ENCODE measurements around the gene SUGCT. TPM values are rescaled to one million over a fixed set of nuclear protein-coding genes. Genes with fewer than 3 reads are reported as not detected.

The SUGCT gene
- total RNA-seq, 1 experiment from 2014 or later: 4.6 TPM

- Mint-ChIP-seq H3K9me3 (no peaks in the 10 kb centered on the region; the same call in 1 of the 2 replicates), H3K4me3 (no peak overlapping the region), H3K4me1 (no peaks in the 10 kb centered on the region), H3K27ac (no peak overlapping the region), H3K36me3 (no peaks in the 10 kb centered on the region), H3K27me3 (ENCODE audit: low read depth) (no peaks in the 10 kb centered on the region)
- DNase-seq (ENCODE audit: low spot score) (no peak), ATAC-seq (no peak)
- ChIA-PET POLR2A (no interaction called here), CTCF (interaction anchor here (0.6 to 1.3 kb wide), 2 partner anchors 17 to 115 kb away, joined by 4 to 9 read pairs; no protein-coding TSS in a partner anchor)
- TF ChIP-seq ZNF425 (CRISPR knock-in tag; conservative IDR thresholded peaks at IDR 0.05) (no peak), FOXJ3 (CRISPR knock-in tag; IDR thresholded peaks at IDR 0.05; ENCODE audit: borderline replicate concordance) (no peak), OVOL2 (CRISPR knock-in tag; IDR thresholded peaks at IDR 0.05; ENCODE audit: borderline replicate concordance) (no peak), ZNF317 (CRISPR knock-in tag; IDR thresholded peaks at IDR 0.05; ENCODE audit: borderline replicate concordance, low read depth) (no peak), NR3C1 (CRISPR knock-in tag; conservative IDR thresholded peaks at IDR 0.05; ENCODE audit: low read depth) (no peak), JAZF1 (CRISPR knock-in tag; IDR thresholded peaks at IDR 0.05) (no peak)
- TF ChIP-seq, protein P1, sequence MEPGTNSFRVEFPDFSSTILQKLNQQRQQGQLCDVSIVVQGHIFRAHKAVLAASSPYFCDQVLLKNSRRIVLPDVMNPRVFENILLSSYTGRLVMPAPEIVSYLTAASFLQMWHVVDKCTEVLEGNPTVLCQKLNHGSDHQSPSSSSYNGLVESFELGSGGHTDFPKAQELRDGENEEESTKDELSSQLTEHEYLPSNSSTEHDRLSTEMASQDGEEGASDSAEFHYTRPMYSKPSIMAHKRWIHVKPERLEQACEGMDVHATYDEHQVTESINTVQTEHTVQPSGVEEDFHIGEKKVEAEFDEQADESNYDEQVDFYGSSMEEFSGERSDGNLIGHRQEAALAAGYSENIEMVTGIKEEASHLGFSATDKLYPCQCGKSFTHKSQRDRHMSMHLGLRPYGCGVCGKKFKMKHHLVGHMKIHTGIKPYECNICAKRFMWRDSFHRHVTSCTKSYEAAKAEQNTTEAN (CRISPR knock-in tag; IDR thresholded peaks at IDR 0.05): no peak
- TF ChIP-seq, protein P2, sequence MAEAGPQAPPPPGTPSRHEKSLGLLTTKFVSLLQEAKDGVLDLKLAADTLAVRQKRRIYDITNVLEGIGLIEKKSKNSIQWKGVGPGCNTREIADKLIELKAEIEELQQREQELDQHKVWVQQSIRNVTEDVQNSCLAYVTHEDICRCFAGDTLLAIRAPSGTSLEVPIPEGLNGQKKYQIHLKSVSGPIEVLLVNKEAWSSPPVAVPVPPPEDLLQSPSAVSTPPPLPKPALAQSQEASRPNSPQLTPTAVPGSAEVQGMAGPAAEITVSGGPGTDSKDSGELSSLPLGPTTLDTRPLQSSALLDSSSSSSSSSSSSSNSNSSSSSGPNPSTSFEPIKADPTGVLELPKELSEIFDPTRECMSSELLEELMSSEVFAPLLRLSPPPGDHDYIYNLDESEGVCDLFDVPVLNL (CRISPR knock-in tag; IDR thresholded peaks at IDR 0.05; ENCODE audit: borderline replicate concordance, low read depth): no peak
- TF ChIP-seq, protein P3, sequence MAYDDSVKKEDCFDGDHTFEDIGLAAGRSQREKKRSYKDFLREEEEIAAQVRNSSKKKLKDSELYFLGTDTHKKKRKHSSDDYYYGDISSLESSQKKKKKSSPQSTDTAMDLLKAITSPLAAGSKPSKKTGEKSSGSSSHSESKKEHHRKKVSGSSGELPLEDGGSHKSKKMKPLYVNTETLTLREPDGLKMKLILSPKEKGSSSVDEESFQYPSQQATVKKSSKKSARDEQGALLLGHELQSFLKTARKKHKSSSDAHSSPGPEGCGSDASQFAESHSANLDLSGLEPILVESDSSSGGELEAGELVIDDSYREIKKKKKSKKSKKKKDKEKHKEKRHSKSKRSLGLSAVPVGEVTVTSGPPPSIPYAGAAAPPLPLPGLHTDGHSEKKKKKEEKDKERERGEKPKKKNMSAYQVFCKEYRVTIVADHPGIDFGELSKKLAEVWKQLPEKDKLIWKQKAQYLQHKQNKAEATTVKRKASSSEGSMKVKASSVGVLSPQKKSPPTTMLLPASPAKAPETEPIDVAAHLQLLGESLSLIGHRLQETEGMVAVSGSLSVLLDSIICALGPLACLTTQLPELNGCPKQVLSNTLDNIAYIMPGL (CRISPR knock-in tag; IDR thresholded peaks at IDR 0.05): no peak
- TF ChIP-seq, protein P4, sequence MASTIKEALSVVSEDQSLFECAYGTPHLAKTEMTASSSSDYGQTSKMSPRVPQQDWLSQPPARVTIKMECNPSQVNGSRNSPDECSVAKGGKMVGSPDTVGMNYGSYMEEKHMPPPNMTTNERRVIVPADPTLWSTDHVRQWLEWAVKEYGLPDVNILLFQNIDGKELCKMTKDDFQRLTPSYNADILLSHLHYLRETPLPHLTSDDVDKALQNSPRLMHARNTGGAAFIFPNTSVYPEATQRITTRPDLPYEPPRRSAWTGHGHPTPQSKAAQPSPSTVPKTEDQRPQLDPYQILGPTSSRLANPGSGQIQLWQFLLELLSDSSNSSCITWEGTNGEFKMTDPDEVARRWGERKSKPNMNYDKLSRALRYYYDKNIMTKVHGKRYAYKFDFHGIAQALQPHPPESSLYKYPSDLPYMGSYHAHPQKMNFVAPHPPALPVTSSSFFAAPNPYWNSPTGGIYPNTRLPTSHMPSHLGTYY (CRISPR knock-in tag; IDR thresholded peaks at IDR 0.05): no peak
Observed at GRCh38 chr7:40489844-40490602, 355.2 kb downstream of the SUGCT start.

GRCh38 chr7:40490603-40490924 is 355.8 kb downstream of the SUGCT start:
- CTCF ChIA-PET: interaction anchor here (0.6 to 1.3 kb wide), 2 partner anchors 16 to 115 kb away, joined by 4 to 9 read pairs; no protein-coding TSS in a partner anchor
- Mint-ChIP-seq H3K27me3 (ENCODE audit: low read depth) (no peaks in the 10 kb centered on the region), H3K27ac (no peak overlapping the region), H3K4me3 (no peak overlapping the region), H3K9me3 (no peaks in the 10 kb centered on the region; the same call in 1 of the 2 replicates), H3K4me1 (no peaks in the 10 kb centered on the region), H3K36me3 (no peaks in the 10 kb centered on the region)
- POLR2A ChIA-PET: no interaction called here
- DNase-seq (ENCODE audit: low spot score) (no peak), ATAC-seq (no peak)
- TF ChIP-seq NFATC4 (CRISPR knock-in tag; IDR thresholded peaks at IDR 0.05): no peak
- no peak for TF ChIP-seq ETV6 (CRISPR knock-in tag; IDR thresholded peaks at IDR 0.05)
- no peak for TF ChIP-seq FOXK1 (CRISPR knock-in tag; IDR thresholded peaks at IDR 0.05)
- TF ChIP-seq, protein P5, sequence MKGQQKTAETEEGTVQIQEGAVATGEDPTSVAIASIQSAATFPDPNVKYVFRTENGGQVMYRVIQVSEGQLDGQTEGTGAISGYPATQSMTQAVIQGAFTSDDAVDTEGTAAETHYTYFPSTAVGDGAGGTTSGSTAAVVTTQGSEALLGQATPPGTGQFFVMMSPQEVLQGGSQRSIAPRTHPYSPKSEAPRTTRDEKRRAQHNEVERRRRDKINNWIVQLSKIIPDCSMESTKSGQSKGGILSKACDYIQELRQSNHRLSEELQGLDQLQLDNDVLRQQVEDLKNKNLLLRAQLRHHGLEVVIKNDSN (CRISPR knock-in tag; IDR thresholded peaks at IDR 0.05): no peak
- TF ChIP-seq ATF6 (CRISPR knock-in tag; IDR thresholded peaks at IDR 0.05): no peak
- TF ChIP-seq IRF2 (CRISPR knock-in tag; IDR thresholded peaks at IDR 0.05; ENCODE audit: borderline replicate concordance, low read depth): no peak
- TF ChIP-seq E2F1 (CRISPR knock-in tag; IDR thresholded peaks at IDR 0.05): no peak
- no peak for TF ChIP-seq ZNF232 (CRISPR knock-in tag; IDR thresholded peaks at IDR 0.05)
- no peak for TF ChIP-seq STAT6 (CRISPR knock-in tag; conservative IDR thresholded peaks at IDR 0.05; ENCODE audit: low read depth)
